Measurements from ENCODE around the gene ANKMY1.

The ANKMY1 gene

DNA sequence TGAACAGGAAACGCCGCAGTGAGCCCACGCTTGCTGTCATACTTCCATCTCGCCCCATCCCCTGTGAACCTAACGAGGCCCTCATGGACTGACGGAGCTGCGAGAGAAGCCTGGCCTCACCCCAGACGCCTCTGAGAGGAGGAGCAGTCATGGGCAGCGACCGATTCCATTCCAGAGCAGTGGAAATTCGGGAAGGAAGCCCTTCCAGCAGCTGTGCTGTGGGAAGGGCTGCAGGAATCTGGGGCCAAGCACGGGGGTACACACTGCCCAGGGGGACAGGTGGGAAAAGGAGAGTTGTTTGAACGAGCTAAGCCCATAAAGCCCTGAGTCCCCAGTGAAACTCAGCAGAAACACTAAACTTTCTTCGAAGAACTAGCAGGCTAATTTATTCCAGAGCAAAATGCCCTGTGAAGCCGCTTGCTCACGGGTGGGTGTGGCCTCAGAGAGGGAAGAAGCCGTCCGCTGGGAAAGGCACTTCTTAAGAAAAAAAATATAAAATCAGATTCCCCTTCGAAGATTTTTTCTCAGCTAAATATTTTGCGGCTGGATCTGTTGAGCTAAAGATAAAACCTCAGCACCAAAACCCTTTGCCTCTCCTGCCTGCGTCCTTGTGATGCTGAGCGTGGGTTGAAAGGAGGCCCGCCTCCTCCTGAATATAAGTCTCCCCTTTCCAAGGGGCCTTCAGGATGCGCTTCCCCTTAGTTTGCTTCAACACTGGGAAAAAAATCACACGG lies 38.2 kb downstream of the ANKMY1 start:
- no peak for DNase-seq

DNA sequence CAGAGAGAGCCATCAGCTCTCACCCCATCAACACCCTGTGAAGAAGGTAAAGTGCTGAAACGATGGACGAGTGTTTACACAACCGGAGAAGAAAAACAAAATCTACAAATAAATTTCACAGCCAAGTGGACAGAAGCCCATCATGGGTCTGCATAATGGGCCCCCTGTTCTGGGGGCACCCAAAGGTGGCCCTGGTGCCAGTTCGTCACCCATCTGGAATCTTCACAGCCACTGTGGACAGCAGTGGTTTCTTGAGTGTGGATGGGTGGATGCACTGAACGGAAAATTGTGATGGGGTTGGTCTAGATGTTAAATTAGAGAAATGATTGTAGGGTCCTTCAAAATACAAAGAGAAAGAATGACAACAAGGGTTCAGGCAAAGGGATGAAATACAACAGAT lies 38.8 kb downstream of the ANKMY1 start:
- no peak for DNase-seq

DNA sequence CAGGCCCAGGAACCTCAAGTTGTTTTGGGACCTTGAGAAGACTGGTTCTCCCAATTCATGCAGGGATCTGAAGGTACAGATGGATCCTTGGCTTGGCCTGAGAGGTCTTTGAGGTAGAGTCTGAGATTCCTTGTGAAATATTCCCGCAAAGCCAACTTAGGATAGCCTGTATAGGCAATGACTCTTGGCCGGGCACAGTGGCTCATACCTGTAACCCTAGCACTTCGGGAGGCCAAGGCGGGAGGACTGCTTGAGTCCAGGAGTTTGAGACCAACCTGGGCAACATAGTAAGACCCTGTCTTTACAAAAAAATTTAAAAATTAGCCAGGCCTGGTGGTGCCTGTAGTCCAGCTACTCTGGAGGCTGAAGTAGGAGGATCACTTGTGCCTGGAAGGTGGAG lies 40.4 kb downstream of the ANKMY1 start:
- DNase-seq: no peak

DNA sequence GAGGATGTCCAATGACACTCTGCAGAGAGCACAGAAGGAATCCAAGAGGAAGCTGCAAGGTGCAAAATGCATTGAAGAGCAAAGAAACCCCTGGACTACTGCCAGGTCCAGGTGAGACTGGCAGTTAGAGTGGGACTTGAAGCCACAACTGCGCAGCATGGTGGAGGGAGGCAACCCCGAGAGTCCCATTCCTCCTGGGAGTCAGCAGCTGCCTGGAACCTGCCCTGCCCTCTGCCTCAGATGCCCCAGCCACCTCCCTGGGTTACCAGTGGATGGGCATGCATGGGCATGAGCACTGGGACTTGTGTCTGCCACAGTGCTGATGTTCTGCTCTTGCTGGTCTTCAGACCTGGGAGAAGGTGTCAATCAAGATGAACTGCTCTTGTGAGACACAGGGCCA lies 43.2 kb downstream of the ANKMY1 start:
- DNase-seq: no peak

DNA sequence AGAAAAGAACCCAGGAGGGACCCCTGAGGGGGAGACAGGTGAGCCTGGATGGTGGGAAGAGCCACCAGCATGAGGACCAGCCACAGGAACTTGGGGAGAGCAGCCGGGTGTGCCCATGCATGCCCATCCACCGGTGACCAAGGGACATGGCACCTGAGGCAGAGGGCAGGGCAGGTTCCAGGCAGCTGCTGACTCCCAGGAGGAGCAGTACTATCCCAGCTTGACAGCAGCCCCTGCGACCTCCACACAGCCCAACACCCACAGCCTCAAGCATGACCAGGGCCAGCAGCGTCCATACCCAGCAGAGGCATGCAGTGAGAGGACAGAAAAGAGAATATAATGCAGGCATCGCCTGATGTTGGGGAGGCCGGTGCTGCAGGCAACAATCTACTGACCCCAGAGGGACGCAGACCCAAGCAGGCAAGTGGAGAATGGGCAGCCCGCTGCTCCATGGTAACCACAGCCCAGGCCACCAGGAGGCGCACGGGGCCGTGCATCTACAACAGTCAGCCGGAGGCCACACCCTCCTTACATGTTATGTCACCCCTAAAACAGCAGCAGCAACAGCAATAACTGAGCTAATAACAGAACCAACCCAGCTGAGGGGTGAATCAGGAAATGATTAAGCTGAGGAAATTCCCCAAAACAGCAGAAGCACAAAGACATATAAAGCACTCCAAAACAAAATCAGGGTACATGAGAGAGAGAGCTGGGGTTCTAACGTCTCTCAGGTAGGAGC lies 44.1 kb downstream of the ANKMY1 start:
- peak; percentile 95 for DNase-seq

DNA sequence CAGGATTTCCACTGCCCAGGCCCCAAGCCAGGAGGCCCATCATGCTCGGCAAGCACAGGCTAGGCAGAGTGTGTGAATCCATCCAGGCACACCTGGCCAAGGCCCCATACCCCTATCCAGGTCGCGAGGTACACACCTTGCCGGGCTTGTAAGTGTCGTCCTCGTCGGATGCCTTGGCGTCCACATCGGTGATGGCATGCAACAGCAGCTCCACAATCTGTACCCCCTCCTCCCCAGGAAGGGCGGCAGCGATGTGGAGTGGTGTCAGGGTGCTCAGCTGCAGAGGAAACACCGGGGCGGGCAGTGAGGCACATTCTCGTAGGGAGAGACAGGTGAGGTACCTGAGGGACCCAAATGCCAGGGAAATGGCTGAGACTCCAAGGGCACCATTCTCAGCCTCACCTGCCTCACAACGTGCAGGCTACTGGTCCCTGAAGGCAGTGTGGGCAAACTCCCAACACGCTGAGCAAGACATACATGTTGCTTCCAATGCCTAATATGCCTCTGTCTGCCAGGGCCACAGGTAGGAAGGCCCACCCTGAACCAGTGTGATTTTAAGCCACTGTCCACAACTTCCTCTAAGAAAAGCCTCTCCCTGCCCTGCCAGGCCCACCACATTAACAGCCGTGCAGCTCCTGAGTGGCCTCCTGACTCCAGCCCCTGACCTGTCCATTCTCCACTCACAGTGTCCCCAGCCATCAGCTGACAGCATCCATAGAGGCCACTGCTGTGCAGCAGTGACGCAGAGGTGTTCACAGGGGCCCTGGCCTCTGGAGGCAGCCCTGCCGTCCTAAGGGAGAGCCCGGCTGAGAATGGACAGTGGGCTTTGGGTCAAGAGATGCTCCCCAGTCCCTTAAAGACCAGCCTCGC lies 44.9 kb downstream of the ANKMY1 start:
- no peak for DNase-seq

DNA sequence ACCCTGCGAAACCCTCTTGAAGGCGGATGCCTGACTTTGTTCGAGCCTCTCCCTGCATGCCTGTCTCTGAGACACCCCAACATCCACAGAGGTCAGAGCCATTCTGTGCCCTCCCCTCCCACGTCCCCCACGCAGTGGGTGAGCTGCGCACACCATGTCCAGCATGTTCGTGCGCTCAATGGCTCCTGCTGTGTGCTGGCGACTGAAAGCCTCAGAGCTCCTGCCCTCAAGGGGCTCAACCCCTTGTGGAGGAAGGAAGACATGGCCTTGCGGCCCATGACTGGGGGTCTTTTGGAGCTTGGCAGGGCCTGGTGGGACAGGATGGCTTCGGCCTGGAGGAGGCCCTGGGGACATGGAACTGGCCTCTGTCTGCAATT lies 45.7 kb downstream of the ANKMY1 start:
- no peak for DNase-seq

DNA sequence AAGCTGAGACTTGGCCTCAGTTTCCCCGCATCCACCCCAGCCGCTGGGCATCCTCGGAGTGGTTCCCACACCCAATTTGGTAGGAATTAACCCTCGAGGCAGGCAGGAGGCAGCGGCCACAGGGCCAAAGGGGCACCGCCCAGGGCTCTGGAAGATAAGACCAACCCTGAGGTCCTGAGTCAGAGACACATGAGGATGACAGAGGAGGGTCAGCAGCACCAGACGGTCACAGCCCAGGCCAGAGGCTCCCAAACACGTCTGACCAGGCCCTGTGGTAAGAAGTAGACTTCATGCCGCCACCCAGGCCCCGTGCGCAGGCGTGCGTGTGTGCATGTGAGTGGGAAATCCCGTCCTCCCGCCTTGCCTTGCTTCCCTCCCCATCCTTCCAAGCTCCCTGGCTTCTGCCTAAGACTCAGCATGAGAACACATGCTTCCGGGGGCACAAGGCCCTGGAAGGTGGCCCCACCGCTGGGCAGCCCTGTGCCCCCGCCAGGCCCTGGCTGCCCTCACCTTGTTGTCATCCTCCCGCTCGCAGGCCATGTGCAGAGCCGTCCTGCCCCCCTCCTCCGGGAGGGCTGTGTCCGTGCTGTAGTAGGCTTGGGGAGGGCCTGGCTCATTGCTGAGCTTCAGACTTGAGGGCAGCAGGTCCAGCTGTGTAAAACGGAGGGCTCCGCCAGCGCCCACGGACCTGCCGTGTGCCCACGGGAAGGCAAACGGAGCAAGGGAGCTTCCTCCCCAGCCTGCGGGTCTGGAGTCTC lies 46.3 kb downstream of the ANKMY1 start:
- DNase-seq: no peak

DNA sequence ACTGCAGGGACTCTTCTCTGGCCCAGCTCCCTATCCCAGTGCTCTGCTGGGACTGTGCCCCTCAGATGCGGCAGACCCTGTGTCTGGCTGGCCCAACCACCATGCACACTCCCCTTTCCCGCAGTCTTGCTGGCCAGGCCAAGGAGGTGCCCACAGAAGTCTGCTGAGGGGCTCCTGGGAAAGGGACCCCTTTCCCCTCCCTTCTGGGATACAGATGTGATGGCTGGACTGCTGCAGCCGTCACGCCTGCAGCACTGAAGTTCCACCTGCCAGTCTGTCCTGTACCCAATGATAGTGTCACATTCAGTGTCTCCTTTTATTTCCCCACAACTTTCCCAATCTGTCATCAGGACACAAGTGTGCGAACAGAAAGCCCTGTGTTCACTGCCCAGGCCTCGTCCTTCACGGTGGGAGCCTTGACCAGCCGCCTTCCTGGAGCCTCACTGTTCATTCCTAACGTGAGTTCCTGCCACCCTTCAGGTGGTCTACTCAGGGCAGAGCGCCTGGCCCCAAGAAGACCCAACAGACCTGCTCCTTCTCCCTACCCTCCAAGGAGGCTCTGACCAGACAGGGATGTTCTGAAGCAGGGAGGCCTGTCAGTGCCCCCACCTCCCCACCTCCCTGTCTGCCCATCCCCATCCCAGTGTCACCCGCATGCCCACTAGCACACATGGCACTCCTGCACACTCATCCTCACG lies 47.1 kb downstream of the ANKMY1 start:
- no peak for DNase-seq

DNA sequence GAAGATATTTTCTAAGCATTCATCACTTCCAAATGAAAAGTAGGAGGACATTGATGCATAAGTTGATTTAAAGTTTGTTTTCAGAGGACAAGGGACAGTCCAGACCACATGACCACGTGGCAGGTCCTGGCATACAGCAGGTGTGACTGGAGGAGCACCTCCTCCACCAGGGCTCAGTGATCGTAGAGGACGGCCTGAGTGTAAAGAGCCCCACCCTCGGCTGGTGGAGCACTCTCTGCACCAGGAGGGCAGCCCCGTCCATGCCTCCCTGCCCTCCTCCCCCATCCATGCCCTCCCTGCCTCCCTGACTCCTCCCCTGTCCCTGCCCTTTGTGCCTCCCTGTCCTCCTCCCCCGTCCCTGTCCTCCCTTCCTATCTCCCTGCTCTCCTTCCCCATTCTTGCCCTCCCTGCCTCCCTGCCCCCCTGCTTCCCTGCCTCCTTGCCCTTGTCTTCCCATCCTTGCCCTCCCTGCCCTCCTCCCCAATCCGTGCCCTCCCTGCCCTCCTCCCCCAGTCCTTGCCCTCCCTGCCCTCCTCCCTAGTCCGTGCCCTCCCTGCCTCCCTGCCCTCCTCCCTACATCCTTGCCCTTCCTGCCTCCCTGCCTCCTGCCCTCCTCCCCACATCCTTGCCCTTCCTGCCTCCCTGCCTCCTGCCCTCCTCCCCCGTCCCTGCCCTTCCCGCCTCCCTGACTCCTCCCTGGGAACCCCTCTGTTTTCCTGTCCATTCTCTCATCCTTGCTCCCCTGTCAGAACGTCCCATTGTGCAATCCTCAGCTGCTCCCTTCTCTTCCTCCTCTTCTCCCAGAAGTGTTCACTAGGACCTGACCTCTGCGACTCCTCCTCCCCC lies 47.9 kb downstream of the ANKMY1 start:
- no peak for DNase-seq

DNA sequence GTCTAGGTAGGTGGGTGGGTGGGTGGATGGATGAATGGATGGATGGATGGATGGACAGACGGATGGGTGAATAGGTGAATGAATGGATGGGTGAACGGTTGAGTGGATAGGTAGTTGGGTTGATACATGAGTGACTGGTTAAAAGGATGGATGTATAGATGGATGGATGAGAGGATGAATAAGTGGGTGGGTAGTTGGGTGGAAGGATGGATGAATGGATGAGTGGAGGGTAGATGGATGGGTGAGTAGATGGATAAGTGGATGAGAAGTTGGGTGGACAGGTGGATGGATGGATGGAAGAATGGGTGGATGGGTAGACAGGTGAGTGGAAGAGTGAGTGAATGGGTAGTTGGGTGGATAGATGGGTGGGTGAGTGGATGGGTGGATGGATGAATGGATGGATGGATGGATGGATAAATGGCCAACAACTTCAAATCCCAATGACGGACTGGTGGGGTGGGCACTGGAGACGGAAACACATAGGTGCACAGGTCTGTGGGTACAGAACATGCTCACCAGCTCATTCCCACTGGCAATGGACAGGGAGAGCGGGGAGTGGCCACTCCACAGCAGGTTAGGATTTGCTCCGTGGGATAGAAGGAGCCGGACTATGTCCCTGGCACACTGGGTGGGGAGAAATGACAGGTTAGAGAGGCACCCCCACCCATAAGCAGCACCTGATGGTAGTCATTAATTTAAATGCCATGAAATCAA lies 48.8 kb downstream of the ANKMY1 start:
- DNase-seq: no peak

DNA sequence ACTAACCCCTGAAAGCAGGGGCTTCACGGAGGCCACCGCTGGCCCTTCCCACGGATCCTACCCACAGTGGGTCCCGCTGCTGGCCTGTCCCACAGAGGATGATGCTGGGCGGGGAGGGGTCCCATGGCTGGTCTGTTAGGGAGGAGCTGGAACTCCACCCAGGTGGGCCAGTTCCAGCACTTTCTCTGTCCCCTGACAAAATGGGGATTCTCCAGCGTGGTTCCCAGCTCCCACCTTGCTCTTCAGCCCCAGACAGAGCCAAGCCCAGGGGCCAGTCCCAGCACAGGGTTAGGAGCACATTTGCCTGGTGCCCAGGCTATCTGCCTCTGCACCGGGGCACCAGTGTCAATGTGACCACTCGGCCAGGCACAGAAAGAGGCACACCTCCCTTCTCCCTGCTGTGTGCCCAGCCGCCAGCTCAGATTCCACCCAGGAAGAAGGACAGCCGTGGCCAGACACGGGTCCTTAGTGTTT lies 50.0 kb downstream of the ANKMY1 start:
- DNase-seq: no peak

DNA sequence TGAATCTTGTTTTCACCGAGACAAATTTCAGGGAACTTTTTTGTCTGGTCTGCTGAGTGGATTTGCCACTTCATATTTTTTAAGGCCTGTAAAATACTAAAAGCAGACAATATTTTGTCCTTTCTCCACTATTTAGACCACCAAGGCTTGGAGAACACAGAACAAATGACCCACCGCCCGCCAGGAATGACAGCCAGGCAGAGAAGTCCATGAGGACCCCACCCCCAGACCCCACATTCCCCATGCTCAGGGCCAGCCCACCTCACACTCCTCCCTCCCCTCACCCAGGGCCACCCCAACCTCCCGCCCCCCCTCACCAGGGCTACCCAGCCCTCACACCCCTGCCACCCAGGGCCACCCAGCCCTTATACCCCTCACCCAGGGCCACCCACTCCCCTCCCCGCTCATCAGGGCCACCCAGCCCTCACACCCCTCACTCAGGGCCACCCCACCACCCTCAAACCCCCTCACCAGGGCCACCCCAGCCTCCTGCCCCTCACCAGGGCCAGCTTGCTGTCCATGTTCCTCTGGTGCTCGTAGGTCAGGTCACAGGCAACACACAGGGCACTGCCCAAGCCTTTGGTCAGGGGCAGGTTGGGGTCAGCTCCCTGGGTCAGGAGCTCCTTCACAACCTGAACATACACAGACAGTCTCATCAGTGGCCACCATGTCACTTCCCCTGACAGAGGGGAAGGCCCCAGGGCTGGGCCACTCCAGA lies 50.6 kb downstream of the ANKMY1 start:
- no peak for DNase-seq

DNA sequence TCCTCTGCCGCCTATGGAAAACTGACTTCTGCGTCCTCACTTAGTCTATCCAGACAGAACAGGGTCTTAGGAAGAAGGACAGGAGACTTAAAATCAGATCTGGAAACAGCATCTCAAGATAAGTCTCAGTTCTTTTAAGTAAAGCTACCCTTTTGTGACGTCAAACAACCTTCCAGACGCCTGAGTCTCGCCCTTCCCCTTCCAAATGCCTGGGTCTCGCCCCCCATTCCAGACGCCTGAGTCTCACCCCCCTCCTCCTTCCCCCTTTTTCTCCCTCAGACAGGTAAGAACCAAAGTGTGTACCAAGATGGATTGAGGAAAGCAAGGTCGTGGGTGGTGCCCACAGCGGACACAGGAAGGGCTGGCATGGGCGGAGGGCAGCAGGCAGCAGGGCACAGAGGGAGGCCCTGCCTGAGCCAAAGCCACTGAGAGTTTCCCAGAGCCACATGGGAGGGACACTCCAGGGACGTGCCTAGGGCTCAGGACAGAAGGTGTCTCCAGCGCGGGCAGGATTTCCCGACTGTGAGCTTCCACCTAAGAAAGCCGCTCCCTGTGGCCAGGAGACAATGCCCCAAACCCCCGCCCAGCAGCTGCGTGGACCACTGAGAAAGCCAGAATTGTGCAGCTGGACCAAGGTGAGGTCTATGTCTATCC lies 51.3 kb downstream of the ANKMY1 start:
- DNase-seq: no peak

DNA sequence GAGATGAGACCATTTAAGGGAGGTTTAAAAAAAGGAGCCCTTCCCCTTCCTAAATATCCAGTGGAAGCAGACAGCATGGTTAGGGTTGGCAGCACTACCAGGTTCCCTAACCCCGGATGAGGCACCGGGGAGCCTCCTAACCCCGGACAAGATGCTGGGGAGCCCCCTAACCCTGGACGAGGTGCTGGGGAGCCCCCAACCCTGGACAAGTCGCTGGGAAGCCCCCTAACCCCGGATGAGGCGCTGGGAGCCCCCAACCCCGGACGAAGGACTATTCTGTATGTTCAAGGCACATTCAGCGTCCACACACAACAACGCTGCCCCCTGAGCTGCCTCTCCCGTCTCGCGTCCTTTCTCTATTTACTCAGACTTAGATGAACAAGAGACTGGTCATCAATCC lies 51.9 kb downstream of the ANKMY1 start:
- DNase-seq: no peak

DNA sequence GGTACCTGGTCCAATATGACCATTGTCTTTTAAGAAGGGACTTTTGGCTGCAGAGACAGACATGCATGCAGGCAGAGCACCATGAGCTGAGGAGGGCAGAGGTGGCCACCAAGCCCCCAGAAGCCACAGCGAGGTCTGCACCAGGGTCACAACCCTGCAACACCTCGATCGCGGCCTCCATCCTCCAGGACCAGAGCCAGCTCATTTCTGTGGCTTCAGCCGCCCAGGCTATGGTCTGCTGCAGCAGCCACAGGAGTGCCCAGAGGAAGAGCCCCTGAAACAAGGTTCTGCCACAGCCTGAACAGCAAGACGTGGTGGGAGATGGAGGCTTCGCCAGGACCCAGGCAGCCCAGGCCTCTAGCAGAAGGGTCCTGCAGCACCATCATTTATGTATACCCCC lies 53.9 kb downstream of the ANKMY1 start:
- DNase-seq: no peak

DNA sequence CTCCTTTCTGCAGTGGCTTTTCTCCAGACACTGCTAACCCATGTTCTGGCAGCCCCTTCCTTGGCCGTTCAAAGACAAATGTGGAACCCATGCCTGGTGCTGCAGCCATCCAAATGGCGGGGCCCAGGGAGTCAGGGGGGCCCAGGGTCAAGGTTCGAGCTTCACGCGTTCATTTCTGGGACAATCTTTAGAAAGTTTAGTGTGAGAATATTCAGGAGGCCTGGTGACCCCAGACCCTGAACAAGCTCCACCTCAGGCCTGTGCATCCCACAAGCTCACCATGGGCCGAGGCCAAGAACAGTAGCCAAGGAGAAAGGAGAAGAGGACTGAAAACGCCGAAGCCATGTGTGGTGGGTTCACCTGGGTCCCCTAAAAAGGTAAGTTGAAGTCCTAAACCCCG lies 54.4 kb downstream of the ANKMY1 start:
- DNase-seq: no peak

DNA sequence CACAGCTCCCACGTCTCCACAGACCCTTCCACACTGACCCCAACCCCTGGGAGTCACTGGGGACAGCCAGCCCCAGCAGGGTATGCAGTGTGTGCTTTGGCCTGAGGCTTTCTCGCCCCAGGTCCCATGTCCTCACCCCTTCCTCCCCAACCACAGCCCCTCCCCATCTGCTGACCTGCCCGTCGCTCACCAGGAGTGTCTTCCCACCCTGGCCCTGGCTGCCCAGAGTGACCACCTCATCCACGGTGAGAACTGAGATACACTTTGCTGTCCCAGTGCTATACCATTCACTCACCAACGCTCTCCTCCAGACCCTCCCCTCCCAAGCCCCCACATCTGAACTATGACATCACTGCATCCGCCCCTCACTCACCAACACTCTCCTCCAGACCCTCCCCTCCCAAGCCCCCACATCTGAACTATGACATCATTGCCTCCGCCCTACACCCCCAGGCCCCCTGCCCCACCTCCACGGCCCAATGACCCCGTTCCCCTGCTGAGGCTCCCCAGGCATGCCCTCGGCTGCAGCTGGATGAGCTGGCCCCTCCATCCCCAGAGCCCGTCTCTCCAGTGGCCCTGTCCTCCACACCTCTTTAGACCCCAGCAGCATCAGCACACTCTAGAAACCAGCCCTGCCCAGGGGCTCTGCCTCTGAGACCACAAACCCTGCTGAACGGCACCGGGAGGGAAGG lies 55.2 kb downstream of the ANKMY1 start:
- DNase-seq: no peak

DNA sequence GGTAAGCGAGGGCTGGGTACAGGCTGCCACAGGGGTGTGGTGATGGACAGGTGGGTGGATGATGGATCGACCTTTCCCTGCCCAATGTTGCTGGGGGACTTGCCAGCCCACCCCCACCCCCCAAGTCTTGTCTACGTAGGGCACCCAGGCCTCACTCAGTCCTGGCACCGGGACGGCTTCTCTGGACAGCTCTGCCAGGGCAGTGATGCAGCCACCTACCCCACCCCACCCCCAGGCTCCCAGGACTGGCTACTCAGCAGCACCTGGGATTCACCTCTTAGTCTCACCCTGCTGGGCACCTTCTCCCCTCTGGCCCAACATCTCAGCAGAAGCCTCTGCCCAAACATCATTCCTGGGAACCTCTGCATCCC lies 55.7 kb downstream of the ANKMY1 start:
- no peak for DNase-seq

Data from suppressor macrophage treated with lipopolysaccharide for 4 hours (primary cell).